AG08396 (cell line): Measurements from ENCODE around the gene WWC2.
A peak's percentile ranks its signal among the peaks of the same experiment; 100 is the strongest.
"Not testable (repeated sequence)": the region's sequence is repeated elsewhere in the genome, so short reads cannot be mapped to it uniquely, and the experiment has no call there.

Experiments
- DNase-seq: peaks from one replicate; pipeline ENCODE4 v3.0.0; 2012; ENCODE audit warnings: low spot score, mixed read lengths

WWC2 gene

GRCh38 chr4:183100827-183101226 lies 1.8 kb downstream of the WWC2 start:
- no peak for DNase-seq

GRCh38 chr4:183101956-183102480 lies 3.0 kb downstream of the WWC2 start:
- DNase-seq: no peak

GRCh38 chr4:183105092-183105491 lies 6.0 kb downstream of the WWC2 start:
- no peak for DNase-seq

- DNase-seq: no peak
Observed at GRCh38 chr4:183106839-183107238, 7.8 kb downstream of the WWC2 start.

- DNase-seq: no peak
Observed at GRCh38 chr4:183107891-183108459, 8.9 kb downstream of the WWC2 start.

- no peak for DNase-seq
Observed at GRCh38 chr4:183110244-183110643, 11.2 kb downstream of the WWC2 start.

- DNase-seq: no peak
Observed at GRCh38 chr4:183111452-183111885, 12.4 kb downstream of the WWC2 start.

GRCh38 chr4:183118141-183118540 lies 19.1 kb downstream of the WWC2 start:
- no peak for DNase-seq

- DNase-seq: peak; percentile 83
Observed at GRCh38 chr4:183118585-183118984, 19.5 kb downstream of the WWC2 start.

- DNase-seq: not testable (repeated sequence)
Observed at GRCh38 chr4:183121660-183122059, 22.6 kb downstream of the WWC2 start.

- DNase-seq: no peak
Observed at GRCh38 chr4:183124228-183124627, 25.2 kb downstream of the WWC2 start.

GRCh38 chr4:183124865-183125264 lies 25.8 kb downstream of the WWC2 start:
- DNase-seq: no peak

- DNase-seq: no peak
Observed at GRCh38 chr4:183129125-183129524, 30.1 kb downstream of the WWC2 start.

- no peak for DNase-seq
Observed at GRCh38 chr4:183129675-183130074, 30.6 kb downstream of the WWC2 start.

GRCh38 chr4:183130328-183131155 lies 31.5 kb downstream of the WWC2 start:
- no peak for DNase-seq

- DNase-seq: no peak
Observed at GRCh38 chr4:183132081-183132480, 33.0 kb downstream of the WWC2 start.

- no peak for DNase-seq
Observed at GRCh38 chr4:183132865-183133264, 33.8 kb downstream of the WWC2 start.

GRCh38 chr4:183136855-183137254 lies 37.8 kb downstream of the WWC2 start:
- no peak for DNase-seq

- no peak for DNase-seq
Observed at GRCh38 chr4:183139058-183139750, 40.1 kb downstream of the WWC2 start.

- DNase-seq: no peak
Observed at GRCh38 chr4:183139972-183140570, 41.0 kb downstream of the WWC2 start.

- DNase-seq: no peak
Observed at GRCh38 chr4:183140911-183141320, 41.9 kb downstream of the WWC2 start.

- DNase-seq: no peak
Observed at GRCh38 chr4:183141997-183142396, 42.9 kb downstream of the WWC2 start.
